ENCODE measurements around the gene LRIG2.
"Not testable (repeated sequence)": the region's sequence is repeated elsewhere in the genome, so short reads cannot be mapped to it uniquely, and the experiment has no call there.

LRIG2 gene, protein sequence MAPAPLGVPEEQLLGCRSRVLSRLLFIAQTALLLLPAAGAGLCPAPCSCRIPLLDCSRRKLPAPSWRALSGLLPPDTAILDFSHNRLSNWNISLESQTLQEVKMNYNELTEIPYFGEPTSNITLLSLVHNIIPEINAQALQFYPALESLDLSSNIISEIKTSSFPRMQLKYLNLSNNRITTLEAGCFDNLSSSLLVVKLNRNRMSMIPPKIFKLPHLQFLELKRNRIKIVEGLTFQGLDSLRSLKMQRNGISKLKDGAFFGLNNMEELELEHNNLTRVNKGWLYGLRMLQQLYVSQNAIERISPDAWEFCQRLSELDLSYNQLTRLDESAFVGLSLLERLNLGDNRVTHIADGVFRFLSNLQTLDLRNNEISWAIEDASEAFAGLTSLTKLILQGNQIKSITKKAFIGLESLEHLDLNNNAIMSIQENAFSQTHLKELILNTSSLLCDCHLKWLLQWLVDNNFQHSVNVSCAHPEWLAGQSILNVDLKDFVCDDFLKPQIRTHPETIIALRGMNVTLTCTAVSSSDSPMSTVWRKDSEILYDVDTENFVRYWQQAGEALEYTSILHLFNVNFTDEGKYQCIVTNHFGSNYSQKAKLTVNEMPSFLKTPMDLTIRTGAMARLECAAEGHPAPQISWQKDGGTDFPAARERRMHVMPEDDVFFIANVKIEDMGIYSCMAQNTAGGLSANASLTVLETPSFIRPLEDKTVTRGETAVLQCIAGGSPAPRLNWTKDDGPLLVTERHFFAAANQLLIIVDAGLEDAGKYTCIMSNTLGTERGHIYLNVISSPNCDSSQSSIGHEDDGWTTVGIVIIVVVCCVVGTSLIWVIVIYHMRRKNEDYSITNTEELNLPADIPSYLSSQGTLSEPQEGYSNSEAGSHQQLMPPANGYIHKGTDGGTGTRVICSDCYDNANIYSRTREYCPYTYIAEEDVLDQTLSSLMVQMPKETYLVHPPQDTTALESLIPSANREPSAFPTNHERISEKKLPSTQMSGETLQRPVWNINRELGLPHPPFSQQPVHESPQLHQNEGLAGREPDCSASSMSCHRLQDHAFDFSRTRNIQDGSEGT

DNA sequence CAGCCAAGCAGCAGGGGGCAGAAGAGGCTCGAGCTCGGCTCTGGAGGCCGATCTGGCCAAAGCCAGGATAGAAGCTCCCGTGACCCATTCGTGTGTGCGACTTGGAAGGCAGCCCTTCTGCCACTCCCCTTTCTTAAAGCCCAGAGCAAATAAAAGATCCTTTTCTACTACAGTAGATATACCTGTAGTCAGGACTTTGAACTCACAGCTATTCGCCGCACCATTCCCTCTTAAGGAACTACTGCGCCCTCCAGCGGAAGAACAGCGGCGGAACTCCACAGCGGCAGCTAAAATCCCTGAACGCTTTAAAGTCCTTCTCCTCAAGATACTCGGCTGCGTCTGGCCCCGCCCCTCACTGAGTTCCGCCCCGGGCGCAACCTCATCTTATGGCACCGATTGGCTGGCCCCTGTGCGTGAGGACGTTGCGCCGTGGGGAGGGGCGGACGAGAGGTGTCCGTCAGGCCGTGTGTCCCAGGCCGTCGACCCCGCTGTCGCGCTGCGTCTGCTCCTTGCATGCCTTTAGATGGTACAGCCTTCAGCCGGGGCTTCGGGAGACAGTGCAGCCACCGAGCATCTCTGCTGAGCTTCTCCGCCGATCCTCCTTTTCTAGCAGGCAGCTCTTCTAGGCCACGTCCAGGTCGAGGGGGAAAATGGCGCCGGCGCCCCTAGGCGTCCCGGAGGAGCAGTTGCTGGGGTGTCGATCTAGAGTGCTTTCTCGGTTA lies at the start of gene LRIG2:
Gene LRIG2, plus strand, starts transcription at position 442 of the 722 bp plus-strand sequence. Its CDS starts 209 bp downstream, at position 651.
- no peaks in the 10 kb centered on the region for H3K36me3 ChIP-seq (ENCODE audit: control insufficient read depth, insufficient read depth, low read length)
- H3K9ac ChIP-seq (ENCODE audit: low read length), result peak within 1 kb of the TSS; percentile 91
- no peaks in the 10 kb centered on the region for H3K9me3 ChIP-seq (ENCODE audit: control insufficient read depth, low read length)
- peak within 1 kb of the TSS; percentile 98 for H3K4me3 ChIP-seq (ENCODE audit: low read length)
- H3K27me3 ChIP-seq (ENCODE audit: control insufficient read depth, insufficient read depth, low read length), result no peaks in the 10 kb centered on the region
- peaks cover 11% of the 10 kb centered on the region for H3K4me1 ChIP-seq (ENCODE audit: control insufficient read depth, insufficient read depth, low read length)

DNA sequence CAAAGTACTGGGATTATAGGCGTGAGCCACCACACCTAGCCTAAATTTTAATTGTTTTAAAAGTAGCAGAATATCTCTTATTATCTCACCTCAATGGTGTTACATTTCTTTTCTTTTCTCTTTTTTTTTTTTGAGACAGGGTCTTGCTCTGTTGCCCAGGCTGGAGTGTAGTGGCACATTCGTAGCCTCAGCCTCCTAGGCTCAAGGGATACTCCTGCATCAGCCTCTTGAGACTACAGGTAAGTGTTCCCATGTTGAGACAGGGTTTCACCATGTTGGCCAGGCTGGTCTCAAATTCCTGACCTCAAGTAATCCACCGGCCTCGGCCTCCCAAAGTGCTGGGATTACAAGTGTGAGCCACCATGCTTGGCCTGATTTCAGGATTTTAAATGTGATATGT lies 49.7 kb upstream of the LRIG2 start:
- H3K27me3 ChIP-seq (ENCODE audit: control insufficient read depth, insufficient read depth, low read length); H3K4me3 ChIP-seq (ENCODE audit: low read length); H3K9ac ChIP-seq (ENCODE audit: low read length); H3K9me3 ChIP-seq (ENCODE audit: control insufficient read depth, low read length); H3K36me3 ChIP-seq (ENCODE audit: control insufficient read depth, insufficient read depth, low read length): not testable (repeated sequence)
- peaks cover 20% of the 10 kb centered on the region for H3K4me1 ChIP-seq (ENCODE audit: control insufficient read depth, insufficient read depth, low read length)

DNA sequence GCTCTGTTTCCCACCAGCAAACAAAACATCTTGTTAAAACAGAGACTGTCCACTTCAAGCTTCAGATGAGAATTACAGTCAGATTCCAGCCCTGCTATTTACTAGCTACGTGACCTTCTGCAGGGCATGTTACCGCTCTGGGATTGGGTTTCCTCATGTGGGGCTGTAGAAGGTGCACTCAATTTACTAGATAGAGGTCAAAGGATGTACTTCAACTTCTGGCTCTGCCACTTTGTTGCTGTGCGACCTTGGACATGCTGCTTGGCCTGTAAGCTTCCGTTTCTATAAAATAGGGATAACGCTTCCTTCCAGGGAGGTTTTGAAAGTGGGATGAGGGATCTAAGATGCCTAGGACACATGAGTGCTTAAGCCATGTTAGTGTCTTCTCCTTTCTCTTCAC lies 46.0 kb upstream of the LRIG2 start:
- Histone ChIP-seq H3K9ac (ENCODE audit: low read length) (no peak overlapping the region), H3K9me3 (ENCODE audit: control insufficient read depth, low read length) (no peaks in the 10 kb centered on the region), H3K27me3 (ENCODE audit: control insufficient read depth, insufficient read depth, low read length) (no peaks in the 10 kb centered on the region), H3K36me3 (ENCODE audit: control insufficient read depth, insufficient read depth, low read length) (no peaks in the 10 kb centered on the region), H3K4me1 (ENCODE audit: control insufficient read depth, insufficient read depth, low read length) (no peaks in the 10 kb centered on the region), H3K4me3 (ENCODE audit: low read length) (no peak overlapping the region)

DNA sequence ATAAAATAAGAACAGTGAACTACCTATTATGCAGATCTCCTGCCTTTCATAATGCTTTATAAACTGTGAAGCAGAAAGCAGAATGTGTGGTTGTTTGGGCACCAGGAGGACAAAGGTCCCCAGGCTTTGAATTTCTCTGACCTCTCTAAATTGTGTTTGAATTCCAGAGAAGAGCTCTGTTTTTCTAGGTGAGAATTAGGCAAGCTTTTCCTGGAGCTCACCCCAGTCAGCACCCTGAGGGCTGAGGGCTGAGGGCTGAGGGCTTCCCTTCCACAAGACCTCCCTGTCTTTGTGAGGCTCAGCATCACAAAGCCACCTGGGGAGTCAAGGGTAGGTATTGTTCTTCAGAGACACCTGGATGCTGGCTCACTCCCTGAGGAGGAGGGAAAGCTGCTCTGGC lies 45.5 kb upstream of the LRIG2 start:
- Histone ChIP-seq H3K4me1 (ENCODE audit: control insufficient read depth, insufficient read depth, low read length) (no peaks in the 10 kb centered on the region), H3K9me3 (ENCODE audit: control insufficient read depth, low read length) (no peaks in the 10 kb centered on the region), H3K4me3 (ENCODE audit: low read length) (no peak overlapping the region), H3K27me3 (ENCODE audit: control insufficient read depth, insufficient read depth, low read length) (no peaks in the 10 kb centered on the region), H3K9ac (ENCODE audit: low read length) (no peak overlapping the region), H3K36me3 (ENCODE audit: control insufficient read depth, insufficient read depth, low read length) (no peaks in the 10 kb centered on the region)

DNA sequence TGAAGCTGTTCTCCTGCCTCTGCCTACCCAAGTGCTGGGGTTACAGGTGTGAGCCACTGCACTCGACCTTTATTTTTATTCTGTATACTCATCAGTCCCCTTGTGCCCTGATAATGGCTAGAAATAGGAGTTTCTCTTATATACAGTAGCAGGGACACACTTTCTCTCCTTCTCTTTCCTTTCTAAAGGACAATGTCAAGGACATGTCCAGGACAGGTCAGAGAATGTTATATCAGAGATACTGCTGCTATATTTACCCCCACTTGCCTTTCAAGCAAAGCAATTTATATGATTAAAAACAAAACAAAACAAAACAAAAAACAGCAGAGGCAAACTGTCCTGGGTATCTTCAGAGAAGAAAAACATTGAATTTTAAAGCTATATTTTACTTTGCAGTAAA lies 43.2 kb upstream of the LRIG2 start:
- no peaks in the 10 kb centered on the region for H3K9me3 ChIP-seq (ENCODE audit: control insufficient read depth, low read length)
- H3K4me1 ChIP-seq (ENCODE audit: control insufficient read depth, insufficient read depth, low read length), result no peaks in the 10 kb centered on the region
- H3K4me3 ChIP-seq (ENCODE audit: low read length), result no peak overlapping the region
- no peaks in the 10 kb centered on the region for H3K36me3 ChIP-seq (ENCODE audit: control insufficient read depth, insufficient read depth, low read length)
- no peaks in the 10 kb centered on the region for H3K27me3 ChIP-seq (ENCODE audit: control insufficient read depth, insufficient read depth, low read length)
- no peak overlapping the region for H3K9ac ChIP-seq (ENCODE audit: low read length)

DNA sequence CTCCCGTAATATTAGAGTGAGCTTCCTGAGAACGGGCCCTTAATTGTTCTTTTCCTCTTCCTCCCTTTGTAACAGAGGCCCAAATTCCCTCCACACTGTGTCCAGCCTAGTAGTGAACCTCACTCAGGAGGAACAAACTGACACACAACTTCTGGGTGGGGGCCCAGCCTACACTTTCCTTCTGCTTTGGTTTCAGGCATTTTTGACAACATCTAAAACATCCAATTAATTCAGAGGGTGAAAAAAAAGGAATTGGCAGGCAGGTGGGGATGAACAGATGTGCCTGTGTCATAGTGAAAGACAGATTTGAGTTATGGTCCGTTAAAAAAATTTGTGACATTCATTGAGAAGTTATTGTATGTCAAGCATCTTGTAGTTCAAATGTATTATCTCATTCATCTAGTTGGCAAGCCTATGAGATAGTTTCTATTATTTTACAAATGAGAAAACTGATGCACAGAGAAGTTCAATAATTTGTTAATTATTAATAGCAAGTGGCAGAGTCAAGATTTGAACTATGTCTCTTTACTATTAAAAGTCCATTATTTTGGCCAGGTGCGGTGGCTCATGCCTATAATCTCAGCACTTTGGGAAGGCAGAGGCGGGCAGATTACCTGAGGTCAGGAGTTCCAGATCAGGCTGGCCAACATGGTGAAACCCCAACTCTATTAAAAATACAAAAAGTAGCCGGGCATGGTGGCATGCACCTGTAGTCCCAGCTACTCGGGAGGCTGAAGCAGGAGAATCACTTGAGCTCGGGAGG lies 41.6 kb upstream of the LRIG2 start:
- no peaks in the 10 kb centered on the region for H3K36me3 ChIP-seq (ENCODE audit: control insufficient read depth, insufficient read depth, low read length)
- H3K27me3 ChIP-seq (ENCODE audit: control insufficient read depth, insufficient read depth, low read length), result no peaks in the 10 kb centered on the region
- H3K4me3 ChIP-seq (ENCODE audit: low read length), result no peak overlapping the region
- no peaks in the 10 kb centered on the region for H3K9me3 ChIP-seq (ENCODE audit: control insufficient read depth, low read length)
- H3K9ac ChIP-seq (ENCODE audit: low read length), result no peak overlapping the region
- H3K4me1 ChIP-seq (ENCODE audit: control insufficient read depth, insufficient read depth, low read length), result no peaks in the 10 kb centered on the region

DNA sequence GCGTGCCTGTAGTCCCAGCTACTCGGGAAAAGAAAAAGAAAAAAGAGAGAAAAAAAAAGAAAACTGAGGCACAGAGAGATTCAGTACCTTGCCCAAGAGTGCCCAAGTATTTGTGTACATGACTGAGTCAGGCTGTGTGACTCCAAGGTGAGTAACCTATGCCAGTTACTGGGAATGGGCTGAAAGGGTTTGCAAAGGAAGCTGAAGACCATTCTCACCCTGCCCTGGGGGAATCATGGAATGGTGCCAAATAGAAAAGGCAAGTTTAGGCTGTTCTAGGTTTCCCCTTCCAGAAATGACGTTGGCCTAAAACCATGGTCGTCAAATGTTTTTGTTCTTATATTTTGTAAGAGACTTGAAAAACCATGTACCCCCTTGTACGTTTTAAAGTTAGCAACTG lies 37.9 kb upstream of the LRIG2 start:
- no peaks in the 10 kb centered on the region for H3K4me1 ChIP-seq (ENCODE audit: control insufficient read depth, insufficient read depth, low read length)
- H3K4me3 ChIP-seq (ENCODE audit: low read length), result no peak overlapping the region
- no peaks in the 10 kb centered on the region for H3K9me3 ChIP-seq (ENCODE audit: control insufficient read depth, low read length)
- H3K36me3 ChIP-seq (ENCODE audit: control insufficient read depth, insufficient read depth, low read length), result no peaks in the 10 kb centered on the region
- no peak overlapping the region for H3K9ac ChIP-seq (ENCODE audit: low read length)
- H3K27me3 ChIP-seq (ENCODE audit: control insufficient read depth, insufficient read depth, low read length), result no peaks in the 10 kb centered on the region

DNA sequence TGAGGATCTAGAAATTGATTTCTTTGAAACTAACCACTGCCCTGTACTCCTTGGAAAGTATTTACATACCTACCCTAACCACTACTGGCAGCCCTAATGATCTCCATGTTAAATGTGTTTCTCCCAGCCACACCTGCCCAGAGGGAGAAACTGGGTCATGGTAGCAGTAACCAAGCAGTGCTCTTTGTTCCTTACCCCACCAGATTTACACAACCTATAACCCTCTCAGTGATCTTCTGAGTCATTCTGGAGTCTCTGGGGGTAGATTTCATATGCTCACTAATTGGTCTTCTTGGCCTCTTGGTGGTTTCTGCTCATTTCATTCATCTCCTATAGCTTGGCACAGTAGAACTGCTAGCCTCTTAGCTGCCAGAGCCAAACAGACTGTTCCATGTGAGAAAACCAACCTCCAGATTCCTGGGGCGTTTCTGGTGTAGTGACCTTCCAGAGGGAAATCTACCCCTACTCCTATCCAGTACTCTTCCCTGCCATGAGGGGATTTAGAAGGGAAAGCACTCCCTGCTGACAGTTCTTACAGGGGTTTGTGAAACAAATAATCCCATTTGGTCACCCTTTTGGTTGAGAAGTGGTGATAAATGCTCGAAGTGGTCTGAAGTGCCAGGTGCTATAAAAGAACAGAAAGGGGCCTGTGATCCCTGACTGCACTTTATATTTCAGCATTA lies 36.2 kb upstream of the LRIG2 start:
- H3K4me1 ChIP-seq (ENCODE audit: control insufficient read depth, insufficient read depth, low read length), result peaks cover 13% of the 10 kb centered on the region
- no peaks in the 10 kb centered on the region for H3K36me3 ChIP-seq (ENCODE audit: control insufficient read depth, insufficient read depth, low read length)
- no peak overlapping the region for H3K4me3 ChIP-seq (ENCODE audit: low read length)
- H3K9ac ChIP-seq (ENCODE audit: low read length), result no peak overlapping the region
- no peaks in the 10 kb centered on the region for H3K9me3 ChIP-seq (ENCODE audit: control insufficient read depth, low read length)
- H3K27me3 ChIP-seq (ENCODE audit: control insufficient read depth, insufficient read depth, low read length), result no peaks in the 10 kb centered on the region

DNA sequence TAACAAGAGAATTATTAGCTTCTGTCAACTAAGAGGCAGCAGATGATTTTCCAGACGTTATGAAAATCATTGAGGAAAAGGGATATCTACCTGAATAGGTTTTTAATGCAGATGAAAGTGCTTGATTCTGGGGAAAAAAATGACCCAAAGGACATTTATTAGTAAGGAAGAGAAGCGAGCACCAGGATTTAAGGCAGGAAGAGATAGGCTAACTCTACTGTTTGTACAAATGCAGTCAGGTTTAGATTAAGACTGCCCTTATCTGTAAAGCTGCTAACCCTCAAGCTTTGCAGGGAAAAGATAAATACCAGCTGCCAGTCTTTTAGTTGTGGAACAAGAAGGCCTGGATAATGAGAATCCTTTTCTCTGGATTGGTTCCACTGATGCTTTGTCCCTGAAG lies 33.0 kb upstream of the LRIG2 start:
- H3K9me3 ChIP-seq (ENCODE audit: control insufficient read depth, low read length), result no peaks in the 10 kb centered on the region
- no peak overlapping the region for H3K9ac ChIP-seq (ENCODE audit: low read length)
- no peak overlapping the region for H3K4me3 ChIP-seq (ENCODE audit: low read length)
- H3K4me1 ChIP-seq (ENCODE audit: control insufficient read depth, insufficient read depth, low read length), result peaks cover 25% of the 10 kb centered on the region
- no peaks in the 10 kb centered on the region for H3K36me3 ChIP-seq (ENCODE audit: control insufficient read depth, insufficient read depth, low read length)
- no peaks in the 10 kb centered on the region for H3K27me3 ChIP-seq (ENCODE audit: control insufficient read depth, insufficient read depth, low read length)

DNA sequence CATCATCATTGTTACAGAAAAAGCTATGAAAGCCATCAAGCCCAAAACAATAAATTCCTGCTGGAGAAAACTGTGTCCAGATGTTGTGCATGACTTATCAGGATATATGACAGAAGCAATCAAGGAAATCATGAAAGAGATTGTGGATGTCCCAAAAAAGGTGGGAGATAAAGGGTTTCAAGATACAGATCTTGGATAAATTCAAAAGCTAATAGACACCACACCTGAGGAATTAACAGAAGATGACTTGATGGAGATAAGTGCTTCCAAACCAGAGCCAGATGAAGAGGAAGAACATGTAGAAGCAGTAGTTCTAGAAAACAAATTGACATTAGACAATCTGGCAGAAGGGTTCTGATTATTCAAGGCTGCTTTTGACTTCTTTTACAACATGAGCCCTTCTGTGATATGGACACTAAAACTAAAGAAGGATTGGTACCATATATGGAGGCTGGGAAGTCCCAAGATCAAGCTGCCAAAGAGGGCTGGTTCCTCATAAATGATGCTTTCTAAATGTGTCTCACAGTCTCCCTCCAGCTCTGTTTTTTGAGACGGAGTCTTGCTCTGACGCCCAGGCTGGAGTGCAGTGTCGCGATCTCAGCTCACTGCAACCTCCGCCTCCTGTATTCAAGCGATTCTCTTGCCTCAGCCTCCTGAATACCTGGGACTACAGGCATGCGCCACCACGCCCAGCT lies 32.1 kb upstream of the LRIG2 start:
- no peaks in the 10 kb centered on the region for H3K36me3 ChIP-seq (ENCODE audit: control insufficient read depth, insufficient read depth, low read length)
- no peak overlapping the region for H3K4me3 ChIP-seq (ENCODE audit: low read length)
- H3K4me1 ChIP-seq (ENCODE audit: control insufficient read depth, insufficient read depth, low read length), result peaks cover 25% of the 10 kb centered on the region
- H3K9me3 ChIP-seq (ENCODE audit: control insufficient read depth, low read length), result no peaks in the 10 kb centered on the region
- H3K9ac ChIP-seq (ENCODE audit: low read length), result no peak overlapping the region
- no peaks in the 10 kb centered on the region for H3K27me3 ChIP-seq (ENCODE audit: control insufficient read depth, insufficient read depth, low read length)
